GM19324 (cell line): ENCODE measurements around the gene ZNF628.
A peak's percentile ranks its signal among the peaks of the same experiment; 100 is the strongest.
"Not testable (repeated sequence)": the region's sequence is repeated elsewhere in the genome, so short reads cannot be mapped to it uniquely, and the experiment has no call there.

Source experiments
- ATAC-seq: cut with Tn5 transposase; IDR thresholded peaks from one replicate; pipeline ENCODE4 v1.9.1; 2021; ENCODE audit warnings: mild to moderate bottlenecking, moderate library complexity; ENCODE audit not compliant: unreplicated experiment, low FRiP score

The ZNF628 gene

GRCh38 chr19:55494172-55494761, 17.9 kb downstream of the ZNF628 start:
- ATAC-seq: no peak

GRCh38 chr19:55495646-55496349, 19.4 kb downstream of the ZNF628 start:
- no peak for ATAC-seq

GRCh38 chr19:55496820-55497219, 20.4 kb downstream of the ZNF628 start:
- not testable (repeated sequence) for ATAC-seq

DNA sequence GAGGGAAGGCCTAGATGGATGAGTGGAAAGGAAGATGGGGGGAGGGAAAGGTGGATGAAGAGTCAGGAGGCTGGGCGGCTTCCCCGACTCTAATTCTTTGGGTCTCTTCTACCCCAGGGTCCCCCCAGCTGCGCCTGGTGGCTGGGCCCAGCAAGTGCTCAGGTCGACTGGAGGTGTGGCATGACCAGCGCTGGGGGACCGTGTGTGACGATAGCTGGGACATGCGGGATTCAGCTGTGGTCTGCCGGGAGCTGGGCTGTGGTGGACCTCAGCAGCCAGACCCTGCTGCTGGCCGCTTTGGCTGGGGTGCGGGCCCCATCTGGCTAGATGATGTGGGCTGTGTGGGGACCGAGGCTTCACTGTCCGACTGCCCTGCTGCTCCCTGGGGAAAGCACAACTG, 21.3 kb downstream of the ZNF628 start:
- no peak for ATAC-seq

DNA sequence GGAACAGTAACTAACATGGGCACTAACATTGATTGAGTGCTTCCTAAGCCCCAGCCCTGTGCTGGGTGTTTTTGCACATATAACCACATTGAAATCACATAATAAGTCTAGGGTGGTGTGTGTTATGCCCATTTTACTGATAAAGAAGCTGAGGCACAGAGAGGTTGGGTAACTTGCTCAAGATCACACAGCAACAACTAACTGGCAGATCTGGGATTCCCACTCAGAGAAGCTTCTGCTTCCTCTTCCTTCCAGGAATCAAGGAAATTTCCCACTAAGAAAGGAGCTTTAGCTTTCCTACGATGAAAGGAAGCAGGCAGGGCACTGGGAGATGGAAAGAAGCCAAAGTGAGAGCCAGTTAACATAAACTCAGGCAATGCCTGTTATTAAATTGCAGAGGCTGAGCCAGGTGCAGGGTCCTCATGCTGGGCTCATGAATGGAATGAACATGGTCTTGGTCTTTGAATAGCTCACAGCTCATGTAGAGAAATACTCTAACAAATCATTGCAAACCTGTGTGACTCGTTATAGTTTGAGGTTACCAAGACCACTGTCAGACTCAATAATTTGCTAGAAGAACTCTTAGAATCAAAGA, 21.9 kb downstream of the ZNF628 start:
- no peak for ATAC-seq

DNA sequence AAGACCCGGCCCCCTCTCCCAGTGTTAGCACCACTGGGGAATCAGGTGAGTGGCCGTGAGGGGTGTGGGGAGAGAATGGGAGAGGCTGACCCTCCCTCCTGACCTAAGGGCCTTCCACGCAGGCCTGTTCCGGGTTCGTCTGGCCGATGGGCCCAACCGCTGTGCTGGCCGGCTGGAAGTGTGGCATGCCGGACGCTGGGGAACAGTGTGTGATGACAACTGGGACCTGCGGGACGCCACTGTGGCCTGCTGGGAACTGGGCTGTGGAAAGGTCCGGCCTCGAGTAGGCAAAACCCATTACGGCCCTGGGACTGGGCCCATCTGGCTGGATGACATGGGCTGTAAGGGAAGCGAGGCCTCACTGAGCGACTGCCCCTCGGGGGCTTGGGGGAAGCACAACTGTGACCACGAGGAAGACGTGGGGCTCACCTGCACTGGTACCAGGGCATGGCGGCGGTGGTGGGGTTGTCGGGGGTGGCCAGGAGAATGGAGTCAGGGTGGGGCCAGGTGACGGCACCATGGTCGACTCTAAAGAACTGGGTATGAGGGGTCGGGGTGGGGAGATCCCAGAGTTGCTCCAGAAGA, 24.0 kb downstream of the ZNF628 start:
- no peak for ATAC-seq

GRCh38 chr19:55502197-55502952, 26.0 kb downstream of the ZNF628 start:
- ATAC-seq: no peak

DNA sequence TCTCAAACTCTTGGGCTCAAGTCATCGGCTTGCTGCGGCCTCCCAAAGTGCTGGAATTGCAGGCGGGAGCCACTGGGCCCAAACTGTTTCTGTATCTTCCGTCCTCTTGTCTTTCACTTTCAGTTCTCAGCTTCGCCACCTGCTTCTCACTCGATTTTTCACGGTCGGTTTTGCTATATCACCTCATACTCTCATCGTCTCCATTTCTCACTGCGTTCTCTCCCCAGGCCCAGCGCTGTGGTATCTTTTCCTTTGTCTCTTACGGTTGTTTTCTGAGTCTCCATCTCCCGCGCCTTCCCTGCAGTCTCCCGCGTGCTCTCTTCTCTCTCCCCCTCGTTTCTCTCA, 26.7 kb downstream of the ZNF628 start:
- ATAC-seq: no peak

- peak; percentile 95 for ATAC-seq
Observed at GRCh38 chr19:55503502-55504251, 27.3 kb downstream of the ZNF628 start.

DNA sequence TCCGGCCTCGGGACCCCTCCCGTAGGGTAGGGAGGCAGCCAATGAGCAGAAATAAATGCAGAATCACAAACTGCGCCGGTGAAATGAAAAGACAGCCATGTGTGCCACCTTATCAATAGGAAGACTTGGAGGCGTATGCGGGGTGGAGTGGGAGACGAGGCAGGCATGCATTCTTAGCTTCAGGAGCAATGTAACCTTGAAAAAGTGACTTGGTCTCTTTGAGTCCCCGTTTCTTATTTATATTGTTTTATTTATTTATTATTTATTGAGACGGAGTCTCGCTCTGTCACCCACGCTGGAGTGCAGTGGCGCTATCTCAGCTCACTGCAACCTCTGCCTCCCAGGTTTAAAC, 27.8 kb downstream of the ZNF628 start:
- no peak for ATAC-seq

GRCh38 chr19:55504981-55505380, 28.6 kb downstream of the ZNF628 start:
- ATAC-seq: no peak

DNA sequence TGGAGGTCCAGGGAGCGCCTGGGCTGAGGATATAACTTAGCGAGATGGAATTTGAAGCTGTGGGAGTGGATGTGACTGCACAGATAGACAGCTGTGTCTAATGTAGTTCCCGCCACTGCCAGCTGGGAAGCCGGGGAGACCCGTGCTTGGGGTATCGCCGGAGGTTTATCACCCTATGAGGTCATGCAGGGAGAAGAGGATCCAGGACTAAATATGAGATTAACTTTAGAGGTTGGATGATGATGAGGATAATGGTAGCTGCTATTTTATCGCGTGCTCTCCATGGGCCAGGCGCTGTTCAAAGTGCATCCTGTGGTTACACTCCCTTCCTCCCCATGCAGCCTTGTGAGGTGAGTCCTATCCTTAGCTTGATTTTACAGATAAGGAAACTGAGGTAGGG, 31.7 kb downstream of the ZNF628 start:
- ATAC-seq: no peak

DNA sequence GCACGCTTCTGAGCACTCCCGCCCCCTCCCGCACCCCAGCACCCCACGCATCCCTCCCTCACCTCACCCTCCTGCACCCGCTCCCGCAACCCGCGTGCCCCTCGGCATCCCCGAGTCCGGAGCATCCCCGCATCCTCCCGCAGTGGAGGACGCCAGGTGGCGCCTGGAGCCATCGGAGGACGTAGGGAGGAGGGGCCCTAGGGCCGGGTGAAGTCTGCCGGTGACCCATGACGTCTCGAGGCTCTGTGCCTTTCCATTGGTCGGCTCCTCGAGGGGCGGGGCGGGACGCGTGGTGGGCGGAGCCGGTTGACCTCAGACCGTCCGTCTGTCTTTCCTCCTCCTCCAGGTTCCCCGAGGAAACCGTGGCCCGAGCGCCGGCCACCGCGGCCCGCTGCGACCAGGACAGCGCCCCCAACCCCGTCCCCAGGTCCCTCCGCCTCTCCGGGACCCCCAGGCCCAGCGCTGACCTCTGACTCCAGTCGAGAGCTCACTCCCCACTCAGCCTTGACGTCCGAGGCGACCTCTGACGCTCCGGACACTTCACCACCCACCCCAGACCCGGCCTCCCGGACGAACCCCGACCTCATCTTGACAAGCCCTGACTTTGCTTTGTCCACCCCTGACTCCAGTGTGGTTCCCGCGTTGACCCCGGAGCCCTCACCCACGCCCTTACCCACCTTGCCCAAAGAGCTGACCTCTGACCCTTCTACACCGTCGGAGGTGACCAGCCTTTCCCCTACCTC, 40.6 kb downstream of the ZNF628 start:
- peak; percentile 95 for ATAC-seq

GRCh38 chr19:55519451-55520311, 43.3 kb downstream of the ZNF628 start:
- no peak for ATAC-seq

GRCh38 chr19:55520691-55521292, 44.4 kb downstream of the ZNF628 start:
- ATAC-seq: no peak

DNA sequence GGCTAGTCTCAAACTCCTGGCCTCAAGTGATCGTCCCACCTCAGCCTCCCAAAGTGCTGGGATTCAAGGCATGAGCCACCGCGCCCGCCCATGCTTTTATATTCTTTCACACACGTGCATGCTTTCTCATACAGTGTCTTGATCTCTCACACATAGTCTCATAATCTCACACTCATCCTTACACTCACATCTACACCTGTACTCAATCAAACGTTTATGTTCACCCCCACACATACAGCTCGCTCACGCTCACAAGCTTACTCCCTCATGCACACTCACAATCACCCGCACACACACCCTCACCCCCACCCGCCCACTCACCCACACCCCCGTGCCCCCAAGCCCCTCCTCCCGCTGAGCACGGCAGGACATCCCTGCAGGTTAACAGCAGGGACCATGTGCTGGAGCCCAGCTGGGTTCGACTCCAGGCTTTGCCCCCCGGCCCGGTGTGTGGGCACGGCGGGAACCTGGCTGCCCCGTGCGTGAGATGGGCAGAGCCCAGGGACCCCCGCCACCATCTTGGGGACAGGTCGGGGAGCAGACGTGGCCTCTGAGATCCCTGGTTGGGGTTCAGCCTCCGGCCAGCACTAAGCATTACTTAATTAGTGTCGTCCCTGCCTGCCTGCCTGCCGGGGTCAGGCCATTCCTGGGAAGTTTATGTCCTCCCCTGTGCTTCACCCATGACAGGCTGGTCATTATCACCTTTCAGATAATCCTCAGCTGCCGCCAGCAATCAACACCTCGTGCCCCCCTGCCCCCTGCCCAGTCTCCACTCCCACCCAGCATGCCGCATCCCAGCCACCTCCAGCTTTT, 49.1 kb downstream of the ZNF628 start:
- no peak for ATAC-seq
